LNCaP clone FGC (cell line): ENCODE data around the gene UTP20.
A peak's percentile ranks its signal among the peaks of the same experiment; 100 is the strongest.
"Not testable (repeated sequence)": the region's sequence is repeated elsewhere in the genome, so short reads cannot be mapped to it uniquely, and the experiment has no call there.

Experiments
- DNase-seq: peaks from one replicate; pipeline ENCODE4 v3.0.0-alpha.2; 2011; ENCODE audit warnings: low read depth
- H3K4me3 ChIP-seq: 2 replicates; pipeline ENCODE4 v1.5.1; 2011; ENCODE audit warnings: mild to moderate bottlenecking, low read depth, low read length, control low read depth
- CTCF ChIP-seq: IDR thresholded peaks from 2 replicates; pipeline ENCODE4 v1.5.1; 2012; ENCODE audit warnings: mild to moderate bottlenecking; ENCODE audit not compliant: control insufficient read depth, insufficient read depth; ENCODE audit errors: extremely low read depth

UTP20 gene

DNA sequence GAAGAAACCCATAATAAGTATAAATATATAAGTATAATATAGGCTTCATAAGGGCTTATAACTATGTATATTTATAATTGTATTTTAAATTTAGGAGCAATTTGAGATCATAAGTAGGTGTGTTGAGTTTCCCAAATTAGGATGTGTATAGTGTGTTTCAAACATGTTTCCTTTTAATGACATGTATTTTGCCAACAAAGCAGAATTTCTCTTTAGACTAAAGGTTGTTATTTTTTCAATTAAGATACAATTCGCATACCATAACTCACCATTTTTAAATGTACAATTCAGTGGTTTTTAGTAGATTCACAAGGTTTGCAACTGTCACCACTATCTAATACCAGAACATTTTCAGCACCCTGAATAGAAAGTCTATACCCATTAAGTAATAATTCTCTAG, 135.3 kb downstream of the UTP20 start:
- no peak for TF ChIP-seq CTCF
- no peak overlapping the region for H3K4me3 ChIP-seq
- no peak for DNase-seq

DNA sequence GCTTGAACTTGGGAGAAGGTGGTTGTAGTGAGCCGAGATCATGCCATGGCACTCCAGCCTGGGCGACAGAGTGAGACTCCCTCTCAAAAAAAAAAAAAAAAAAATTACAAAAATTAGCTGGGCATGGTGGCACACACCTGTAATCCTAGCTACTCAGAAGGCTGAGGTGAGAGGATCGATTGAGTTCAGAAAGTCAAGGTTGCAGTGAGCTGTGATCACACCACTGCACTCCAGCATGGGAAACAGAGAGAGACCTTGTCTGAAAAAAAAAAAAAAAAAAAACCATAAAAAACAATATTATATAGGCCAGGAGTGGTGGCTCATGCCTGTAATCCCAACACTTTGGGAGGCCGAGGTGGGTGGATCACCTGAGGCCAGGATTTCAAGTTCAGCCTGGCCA, 142.2 kb downstream of the UTP20 start:
- not testable (repeated sequence) for DNase-seq, H3K4me3 ChIP-seq

GRCh38 chr12:101424620-101425019, 144.7 kb downstream of the UTP20 start:
- no peak overlapping the region for H3K4me3 ChIP-seq
- TF ChIP-seq CTCF: no peak
- no peak for DNase-seq

DNA sequence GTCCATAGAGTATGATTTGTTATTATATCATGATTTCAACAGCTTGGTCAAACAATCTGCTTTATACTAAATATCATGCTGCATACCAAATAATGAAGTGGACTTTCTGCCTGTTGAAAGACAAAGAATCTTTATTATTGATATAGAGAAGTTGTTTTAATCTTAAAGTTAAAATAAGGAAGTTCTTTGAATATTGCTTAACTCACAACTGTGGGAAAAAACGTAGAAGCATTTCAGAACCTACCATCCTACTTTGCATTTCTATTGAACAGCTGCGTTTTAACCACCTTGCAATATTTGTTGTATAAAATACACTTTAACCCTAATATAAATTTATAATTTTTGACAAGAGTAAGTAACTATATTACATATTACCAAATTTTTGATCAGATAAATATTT, 150.6 kb downstream of the UTP20 start:
- TF ChIP-seq CTCF: no peak
- no peak overlapping the region for H3K4me3 ChIP-seq
- DNase-seq: no peak

DNA sequence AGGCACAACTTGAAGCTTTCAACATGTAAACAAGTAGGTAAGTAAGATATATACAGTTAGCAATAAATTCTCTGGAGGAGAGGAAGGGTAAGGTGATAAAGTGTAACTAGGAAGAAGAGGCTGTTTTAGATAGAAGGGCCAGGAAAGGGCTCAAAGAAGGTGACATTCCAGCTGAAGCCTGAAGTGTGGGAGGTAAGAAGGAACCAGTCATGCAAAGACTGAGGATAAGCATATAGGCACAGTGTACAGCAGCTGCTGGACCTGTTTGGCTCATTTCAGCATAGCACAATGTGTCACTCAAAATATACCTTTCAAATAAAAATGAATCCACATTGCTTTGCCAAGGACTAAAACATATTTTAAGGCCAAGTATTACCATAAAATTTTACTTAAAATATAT, 156.2 kb downstream of the UTP20 start:
- no peak overlapping the region for H3K4me3 ChIP-seq
- TF ChIP-seq CTCF: no peak
- DNase-seq: peak; percentile 33
